Fibroblast of lung (primary cell): ENCODE measurements around the gene ADGRA3. TPM values are rescaled to one million over a fixed set of nuclear protein-coding genes. Genes with fewer than 3 reads are reported as not detected.

ENCODE experiments used
- DNase-seq, 2 donors: peaks; one replicate each; pipeline versions ENCODE4 v3.0.0 to v3.0.0-alpha.2; 2010; ENCODE audit warnings: low read depth in 2 of 2
- H2AFZ ChIP-seq: 2 replicates; pipeline ENCODE4 v1.5.1; 2012; ENCODE audit warnings: low read length, control low read depth, inconsistent platforms
- H3K27ac ChIP-seq: 2 replicates; pipeline ENCODE4 v1.5.1; 2011; ENCODE audit warnings: low read length, control low read depth; ENCODE audit not compliant: insufficient read depth
- H3K27me3 ChIP-seq: 2 replicates; pipeline ENCODE4 v1.5.1; 2011; ENCODE audit warnings: mild to moderate bottlenecking, low read length; ENCODE audit not compliant: control insufficient read depth, insufficient read depth
- H3K36me3 ChIP-seq: 2 replicates; pipeline ENCODE4 v1.5.1; 2011; ENCODE audit warnings: low read length; ENCODE audit not compliant: control insufficient read depth, insufficient read depth
- H3K4me1 ChIP-seq: 2 replicates; pipeline ENCODE4 v1.5.1; 2011; ENCODE audit warnings: low read length; ENCODE audit not compliant: control insufficient read depth, insufficient read depth; ENCODE audit errors: extremely low read depth
- H3K4me2 ChIP-seq: 2 replicates; pipeline ENCODE4 v1.5.1; 2011; ENCODE audit warnings: low read length, control low read depth; ENCODE audit not compliant: insufficient read depth; ENCODE audit errors: extremely low read depth
- H3K4me3 ChIP-seq, 4 experiments: fragments of 200-600 bp in 1 of 4; sonication (generic) in 1 of 4; replicated peaks in 1 of 4; 2 replicates each; pipeline ENCODE4 v1.5.1; 2011 to 2016; ENCODE audit warnings: low read length in 4 of 4, low read depth in 3 of 4, mild to moderate bottlenecking in 3 of 4, control low read depth in 2 of 4, inconsistent platforms in 1 of 4, mixed read lengths in 1 of 4; ENCODE audit not compliant: insufficient read depth in 1 of 4; ENCODE audit errors: control extremely low read depth in 1 of 4
- H3K79me2 ChIP-seq: 2 replicates; pipeline ENCODE4 v1.5.1; 2012; ENCODE audit warnings: mild to moderate bottlenecking, low read length, inconsistent platforms; ENCODE audit not compliant: control insufficient read depth, insufficient read depth
- H3K9ac ChIP-seq: 2 replicates; pipeline ENCODE4 v1.5.1; 2011; ENCODE audit warnings: mild to moderate bottlenecking, low read length, control low read depth; ENCODE audit not compliant: insufficient read depth
- H3K9me3 ChIP-seq: 2 replicates; pipeline ENCODE4 v1.5.1; 2012; ENCODE audit warnings: low read depth, low read length; ENCODE audit not compliant: control insufficient read depth, insufficient read depth
- H4K20me1 ChIP-seq: 2 replicates; pipeline ENCODE4 v1.5.1; 2011; ENCODE audit warnings: low read length; ENCODE audit not compliant: control insufficient read depth, insufficient read depth; ENCODE audit errors: extremely low read depth
- CTCF ChIP-seq, 2 donors: IDR thresholded peaks in 1 of 2; conservative IDR thresholded peaks in 1 of 2; 1 replicate in 1 of 2; 2 replicates in 1 of 2; pipeline ENCODE4 v1.5.1; 2011 to 2012; ENCODE audit warnings: low read length in 2 of 2, control low read depth in 1 of 2, inconsistent platforms in 1 of 2, low read depth in 1 of 2, mild to moderate bottlenecking in 1 of 2
- EZH2 ChIP-seq: IDR thresholded peaks from 2 replicates; pipeline ENCODE4 v1.5.1; 2012; ENCODE audit warnings: low read length, control low read depth, mild to moderate bottlenecking; ENCODE audit errors: missing control alignments
- polyA plus RNA-seq, 2 donors: library from polyadenylated mRNA; depleted of rRNA in 1 of 2; stranded (reverse) in 1 of 2; unstranded in 1 of 2; fragments of >200 nt; gene quantifications; 2 replicates each; pipeline ENCODE4 v1.2.1, GENCODE V29; 2011 to 2012; ENCODE audit warnings: missing spikeins in 1 of 2
- total RNA-seq: library from RNA; depleted of rRNA; stranded (reverse); fragments of >200 nt; gene quantifications from 2 replicates; pipeline ENCODE4 v1.2.1, GENCODE V29; 2014

ADGRA3 gene
- total and polyA plus RNA-seq, 2 donors (not counting 1 experiment from before 2014, with no cell fraction given) = 13.0 to 15.2 TPM

GRCh38 chr4:22369901-22370562 lies 145.8 kb downstream of the ADGRA3 start:
- Histone ChIP-seq H2AFZ (no peak overlapping the region), H3K4me1 (no peaks in the 10 kb centered on the region), H3K4me2 (no peak overlapping the region), H3K79me2 (no peaks in the 10 kb centered on the region), H3K9ac (no peak overlapping the region), H3K27ac (no peak overlapping the region), H3K9me3 (no peaks in the 10 kb centered on the region), H4K20me1 (no peaks in the 10 kb centered on the region), H3K4me3 (no peak overlapping the region), H3K36me3 (no peaks in the 10 kb centered on the region), H3K27me3 (no peaks in the 10 kb centered on the region)
- no peak for TF ChIP-seq EZH2
- TF ChIP-seq CTCF (conservative IDR thresholded peaks at IDR 0.05 in 1 of 2, IDR thresholded peaks at IDR 0.05 in 1 of 2; ENCODE audit: low read depth in 1 of 2, low read length in 2 of 2) = no peak
- no peak for DNase-seq

DNA sequence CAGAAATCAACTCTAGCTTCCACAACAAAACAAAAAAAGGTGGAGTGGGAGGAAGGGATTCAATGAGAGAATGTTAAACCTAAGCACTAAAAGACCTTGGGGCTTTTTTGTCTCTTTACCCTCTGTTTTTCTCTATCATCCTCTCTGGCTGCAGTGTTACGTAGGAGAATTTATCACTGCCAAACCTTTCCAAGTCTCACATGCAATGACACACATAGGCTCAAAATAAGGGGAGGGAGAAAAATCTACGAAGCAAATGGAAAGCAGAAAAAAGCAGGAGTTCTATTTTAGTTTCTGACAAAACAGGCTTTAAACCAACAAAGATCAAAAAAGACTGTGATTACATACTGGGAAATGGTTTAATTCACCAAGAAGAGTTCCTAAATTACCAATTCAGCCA lies 152.1 kb downstream of the ADGRA3 start:
- no peak overlapping the region for H3K4me2 ChIP-seq
- TF ChIP-seq CTCF (conservative IDR thresholded peaks at IDR 0.05 in 1 of 2, IDR thresholded peaks at IDR 0.05 in 1 of 2; ENCODE audit: low read depth in 1 of 2, low read length in 2 of 2) = no peak
- no peak for TF ChIP-seq EZH2
- no peak overlapping the region for H3K27ac ChIP-seq
- no peaks in the 10 kb centered on the region for H3K36me3 ChIP-seq
- no peak for DNase-seq
- no peaks in the 10 kb centered on the region for H4K20me1 ChIP-seq
- no peak overlapping the region for H3K4me3 ChIP-seq
- no peaks in the 10 kb centered on the region for H3K79me2 ChIP-seq
- no peaks in the 10 kb centered on the region for H3K9me3 ChIP-seq
- no peaks in the 10 kb centered on the region for H3K27me3 ChIP-seq
- no peak overlapping the region for H3K9ac ChIP-seq
- H2AFZ ChIP-seq = no peak overlapping the region
- H3K4me1 ChIP-seq = no peaks in the 10 kb centered on the region

GRCh38 chr4:22363036-22363435 lies 152.8 kb downstream of the ADGRA3 start:
- no peaks in the 10 kb centered on the region for H3K36me3 ChIP-seq
- no peaks in the 10 kb centered on the region for H3K27me3 ChIP-seq
- H3K79me2 ChIP-seq = no peaks in the 10 kb centered on the region
- no peak overlapping the region for H3K9ac ChIP-seq
- DNase-seq = no peak
- H4K20me1 ChIP-seq = no peaks in the 10 kb centered on the region
- no peak overlapping the region for H3K4me2 ChIP-seq
- H3K9me3 ChIP-seq = no peaks in the 10 kb centered on the region
- no peak overlapping the region for H3K27ac ChIP-seq
- H3K4me1 ChIP-seq = no peaks in the 10 kb centered on the region
- no peak overlapping the region for H3K4me3 ChIP-seq
- no peak overlapping the region for H2AFZ ChIP-seq
- no peak for TF ChIP-seq EZH2
- TF ChIP-seq CTCF (conservative IDR thresholded peaks at IDR 0.05 in 1 of 2, IDR thresholded peaks at IDR 0.05 in 1 of 2; ENCODE audit: low read depth in 1 of 2, low read length in 2 of 2) = no peak
